Upper lobe of right lung (tissue), 1 donor: ENCODE results near the gene TNFRSF14. TPM values are rescaled to one million over a fixed set of nuclear protein-coding genes. Genes with fewer than 3 reads are reported as not detected.

ENCODE experiments used
- ATAC-seq: fragments of 200-7000 bp; cut with Tn5 transposase; one replicate; pipeline ENCODE4 v1.9.1; 2020; ENCODE audit warnings: mild to moderate bottlenecking, moderate library complexity
- DNase-seq: peaks from one replicate; pipeline ENCODE4 v3.0.0-alpha.2; 2020
- H3K27ac ChIP-seq: fragments of 200-600 bp; one replicate; pipeline ENCODE4 v1.8.0; 2022
- H3K27me3 ChIP-seq: fragments of 200-600 bp; one replicate; pipeline ENCODE4 v1.8.0; 2022; ENCODE audit warnings: mild to moderate bottlenecking
- H3K36me3 ChIP-seq: fragments of 200-600 bp; one replicate; pipeline ENCODE4 v1.8.0; 2022
- H3K4me1 ChIP-seq: fragments of 200-600 bp; one replicate; pipeline ENCODE4 v1.8.0; 2022
- H3K4me3 ChIP-seq: fragments of 200-600 bp; one replicate; pipeline ENCODE4 v1.8.0; 2022; ENCODE audit warnings: mild to moderate bottlenecking
- H3K9me3 ChIP-seq: fragments of 200-600 bp; one replicate; pipeline ENCODE4 v1.8.0; 2022
- CTCF ChIP-seq: fragments of 200-600 bp; IDR thresholded peaks from one replicate; pipeline ENCODE4 v1.8.0; 2022; ENCODE audit warnings: antibody characterized with exemption
- intact Hi-C: fragments of 100-400 bp; cut with DNase I; formaldehyde crosslinking; loops from one replicate; pipeline ENCODE4 v1.11.0; 2022
- total RNA-seq: library from RNA; stranded (reverse); fragmentation: NEBNext Ultra II Directional; extraction: Animal tissue kit (Norgen Biotek cat#: 25700); gene quantifications from one replicate; pipeline ENCODE4 v1.2.1, GENCODE V29; 2021
- donor health status: DM: no; HTN: yes; CAD: no; lungs with severe emphysema.

The TNFRSF14 gene
- total RNA-seq, 1 donor from 2014 or later, result 133 TPM

- Histone ChIP-seq H3K27ac (no peak overlapping the region), H3K36me3 (peaks cover 95% of the 10 kb centered on the region), H3K4me1 (no peaks in the 10 kb centered on the region), H3K4me3 (no peak overlapping the region), H3K27me3 (no peaks in the 10 kb centered on the region), H3K9me3 (no peaks in the 10 kb centered on the region)
- DNase-seq (no peak), ATAC-seq (no peak)
- TF ChIP-seq CTCF, result no peak
- intact Hi-C loops, result no loop called here
Measured at GRCh38 chr1:2515763-2516080, 40.4 kb upstream of the TNFRSF14 start.

GRCh38 chr1:2516124-2516523 is 40.0 kb upstream of the TNFRSF14 start:
- no peaks in the 10 kb centered on the region for H3K27me3 ChIP-seq
- no peak overlapping the region for H3K27ac ChIP-seq
- no peak overlapping the region for H3K4me3 ChIP-seq
- H3K4me1 ChIP-seq, result no peaks in the 10 kb centered on the region
- peaks cover 95% of the 10 kb centered on the region for H3K36me3 ChIP-seq
- no peak for TF ChIP-seq CTCF
- DNase-seq (no peak), ATAC-seq (no peak)
- no peaks in the 10 kb centered on the region for H3K9me3 ChIP-seq
- intact Hi-C loops, result no loop called here

- no peak for TF ChIP-seq CTCF
- Histone ChIP-seq H3K4me1 (no peaks in the 10 kb centered on the region), H3K4me3 (no peak overlapping the region), H3K27me3 (no peaks in the 10 kb centered on the region), H3K36me3 (peaks cover 92% of the 10 kb centered on the region), H3K9me3 (no peaks in the 10 kb centered on the region), H3K27ac (no peak overlapping the region)
- intact Hi-C loops, result no loop called here
- ATAC-seq (no peak), DNase-seq (no peak)
Measured at GRCh38 chr1:2516946-2517345, 39.2 kb upstream of the TNFRSF14 start.

- intact Hi-C loops, result no loop called here
- Histone ChIP-seq H3K9me3 (no peaks in the 10 kb centered on the region), H3K27me3 (no peaks in the 10 kb centered on the region), H3K4me3 (no peak overlapping the region), H3K4me1 (no peaks in the 10 kb centered on the region), H3K27ac (no peak overlapping the region), H3K36me3 (peaks cover 82% of the 10 kb centered on the region)
- TF ChIP-seq CTCF, result no peak
- ATAC-seq (no peak), DNase-seq (no peak)
Measured at GRCh38 chr1:2517966-2518365, 38.2 kb upstream of the TNFRSF14 start.

- ATAC-seq, result no peak
- no peak for DNase-seq
Measured at GRCh38 chr1:2518528-2518927, 37.6 kb upstream of the TNFRSF14 start.

More at GRCh38 chr1:2518528-2518927, 37.6 kb upstream of the TNFRSF14 start:
- intact Hi-C loops, result no loop called here
- Histone ChIP-seq H3K36me3 (peaks cover 76% of the 10 kb centered on the region), H3K4me1 (peaks cover 4% of the 10 kb centered on the region), H3K4me3 (no peak overlapping the region), H3K9me3 (no peaks in the 10 kb centered on the region), H3K27me3 (no peaks in the 10 kb centered on the region), H3K27ac (no peak overlapping the region)
- no peak for TF ChIP-seq CTCF
